ENCODE measurements around the gene OR8G1. TPM values are rescaled to one million over a fixed set of nuclear protein-coding genes. Genes with fewer than 3 reads are reported as not detected.
"Not testable (repeated sequence)": the region's sequence is repeated elsewhere in the genome, so short reads cannot be mapped to it uniquely, and the experiment has no call there.

The OR8G1 gene
- not detected in 2 replicates for total RNA-seq

- intact Hi-C loops (cut with micrococcal nuclease) = no loop called here
These were observed at the start of gene OR8G1 for GRCh38 chr11:124240621-124241397. Gene OR8G1, plus strand, starts transcription at chr11:124241095. Its CDS starts 8,581 bp downstream, at chr11:124249676.

DNA sequence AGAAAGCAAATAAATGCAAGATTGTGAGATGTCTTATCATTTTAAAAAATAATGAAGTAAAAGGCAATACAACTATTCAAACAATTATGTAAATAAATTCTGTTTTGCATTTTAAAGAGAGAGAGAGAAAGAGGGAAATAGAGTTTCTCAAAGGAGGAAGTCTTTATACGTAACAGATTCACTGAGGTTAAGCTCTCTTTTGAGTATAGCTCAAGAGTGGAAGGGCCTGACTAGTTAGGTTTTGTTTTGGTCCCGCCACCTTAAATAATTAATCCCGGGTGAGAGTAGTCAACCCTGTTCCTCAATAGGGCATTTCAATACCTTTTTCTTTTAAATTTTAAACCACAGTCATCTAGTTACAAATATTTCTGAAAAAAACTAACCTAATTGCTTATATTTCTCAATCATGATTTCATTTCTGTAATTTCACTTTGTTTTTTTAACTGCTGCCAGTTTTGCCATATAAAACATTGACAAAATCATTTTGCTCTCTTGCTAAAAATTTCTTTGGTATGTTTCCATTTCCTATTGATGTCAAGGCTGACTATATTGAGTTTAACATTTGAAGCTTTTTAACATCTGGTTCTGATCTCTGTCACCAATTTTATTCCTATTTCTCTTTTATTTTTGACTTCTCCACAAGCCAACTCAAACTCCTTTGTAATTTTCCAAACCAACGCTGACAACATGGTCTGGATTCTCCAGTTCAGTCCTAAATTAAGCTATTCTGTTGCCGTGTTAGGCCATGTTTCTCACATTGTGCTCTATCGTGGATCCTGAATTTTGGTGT is 47.5 kb upstream of the OR8G1 start:
- intact Hi-C loops (cut with micrococcal nuclease) = loop anchor here (2.0 kb wide), 1 partner anchor 79 kb away; the partner anchor contains the start of gene VWA5A

DNA sequence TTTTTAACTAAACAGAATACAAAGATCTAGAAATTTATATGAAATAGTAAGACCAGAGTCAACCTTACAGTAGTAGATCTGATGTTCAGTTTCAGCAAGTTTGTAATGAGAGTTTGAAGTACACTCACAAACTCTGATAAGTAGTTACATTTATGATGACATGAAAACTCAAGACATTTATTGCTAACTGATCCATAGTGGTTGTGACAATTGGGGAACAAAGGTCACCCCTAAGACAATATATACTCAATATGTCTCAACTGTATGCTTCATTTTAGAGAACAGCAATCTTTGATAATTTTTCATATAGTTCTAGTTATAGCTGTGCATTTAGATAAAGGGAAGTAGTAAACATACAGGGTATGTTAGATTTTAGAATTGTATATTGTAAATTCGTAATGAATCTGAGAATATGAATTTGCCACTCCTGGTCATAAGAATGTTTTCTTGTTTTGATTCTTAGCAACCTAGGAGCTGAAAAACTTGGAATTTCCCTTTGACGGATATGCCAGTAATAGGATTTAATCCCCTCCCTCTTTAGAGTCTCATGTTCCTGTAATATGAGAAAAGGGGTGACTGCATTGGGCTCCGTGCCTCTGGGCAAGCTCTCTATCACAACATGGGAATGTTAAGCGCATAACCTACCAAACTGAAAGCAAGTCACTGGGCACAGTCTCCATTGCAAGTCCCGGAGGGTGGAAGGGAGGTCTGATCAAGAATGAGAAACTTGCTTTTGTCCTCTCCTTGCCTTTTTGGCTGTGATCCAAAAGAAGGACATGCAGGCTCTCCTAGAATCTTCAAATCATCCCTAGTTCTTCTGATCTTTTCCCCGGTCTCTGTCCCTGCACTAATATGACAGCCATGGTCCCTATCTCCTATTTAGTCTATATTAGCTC is 46.4 kb upstream of the OR8G1 start:
- intact Hi-C loops (cut with micrococcal nuclease) = loop anchor here (1.0 to 5.0 kb wide), 3 partner anchors 80 to 552 kb away; partner anchors contain the start of gene VWA5A

DNA sequence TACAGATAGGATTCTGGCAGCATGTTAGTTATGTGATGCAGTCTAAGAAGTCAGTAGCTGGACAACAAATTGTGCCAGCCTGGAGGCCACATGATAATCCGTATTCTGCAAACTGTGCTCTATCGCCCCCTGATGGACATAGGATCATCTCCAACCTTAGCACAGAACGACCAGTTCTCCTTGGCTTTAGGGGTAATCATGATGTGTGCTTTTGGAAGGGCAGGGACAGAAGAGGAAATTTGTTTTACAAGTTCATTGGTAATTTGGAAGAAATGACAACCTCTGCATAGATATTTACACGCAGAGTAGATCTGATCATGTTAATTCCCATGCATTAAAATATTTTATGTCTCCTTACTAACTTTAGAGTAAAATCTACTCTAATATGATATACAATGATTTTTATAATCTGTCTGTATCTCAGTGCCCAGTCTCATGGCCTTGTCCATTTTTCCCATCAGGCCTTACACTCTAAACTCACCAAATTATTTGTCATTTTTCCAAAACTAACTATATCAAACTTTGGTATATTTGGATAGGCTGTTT is 45.6 kb upstream of the OR8G1 start:
- intact Hi-C loops (cut with micrococcal nuclease) = loop anchor here (1.0 to 5.0 kb wide), 3 partner anchors 80 to 553 kb away; partner anchors contain the start of gene VWA5A

DNA sequence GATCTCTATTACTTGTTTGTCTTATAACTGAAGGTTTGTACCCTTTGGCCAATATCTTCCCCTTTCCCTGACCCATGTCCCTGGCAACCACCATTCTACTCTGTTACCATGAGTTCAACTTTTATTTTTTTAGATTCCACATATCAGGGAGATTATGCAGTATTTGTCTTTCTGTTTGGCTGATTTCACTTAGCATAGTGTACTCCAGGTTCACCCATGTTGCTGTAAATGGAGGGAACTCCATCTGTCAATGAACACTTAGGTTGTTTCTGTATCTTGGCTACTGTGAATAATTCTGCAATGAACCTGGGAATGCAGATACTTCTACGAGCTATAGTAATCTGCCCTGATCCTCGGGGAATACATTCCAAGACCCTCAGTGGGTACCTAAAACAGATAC is 42.9 kb upstream of the OR8G1 start:
- intact Hi-C loops (cut with micrococcal nuclease) = loop anchor here (5.0 kb wide), 1 partner anchor 556 kb away; no protein-coding TSS in a partner anchor

DNA sequence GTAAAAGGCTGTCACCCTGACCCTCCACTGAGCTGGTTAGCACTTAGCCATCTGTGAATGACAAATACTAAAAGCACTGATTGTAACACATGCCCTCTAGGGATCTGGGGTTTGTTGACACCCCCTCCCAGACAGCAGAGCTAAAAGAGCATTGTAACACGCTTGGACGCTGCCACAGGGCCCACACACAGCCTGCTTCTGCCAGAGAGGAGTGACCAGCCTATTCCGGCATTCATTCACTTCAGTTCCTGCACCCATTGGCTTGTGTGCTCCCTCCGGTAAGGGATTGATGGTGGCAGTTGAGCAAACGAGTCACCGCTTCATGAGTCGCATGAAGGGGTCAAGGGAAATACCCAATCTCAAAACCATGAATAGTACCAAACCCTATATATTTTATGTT is 42.0 kb upstream of the OR8G1 start:
- intact Hi-C loops (cut with micrococcal nuclease) = loop anchor here (5.0 kb wide), 1 partner anchor 557 kb away; no protein-coding TSS in a partner anchor

- intact Hi-C loops (cut with micrococcal nuclease) = loop anchor here (5.0 kb wide), 1 partner anchor 557 kb away; no protein-coding TSS in a partner anchor
These were observed 41.2 kb upstream of the OR8G1 start for GRCh38 chr11:124199702-124200101.

DNA sequence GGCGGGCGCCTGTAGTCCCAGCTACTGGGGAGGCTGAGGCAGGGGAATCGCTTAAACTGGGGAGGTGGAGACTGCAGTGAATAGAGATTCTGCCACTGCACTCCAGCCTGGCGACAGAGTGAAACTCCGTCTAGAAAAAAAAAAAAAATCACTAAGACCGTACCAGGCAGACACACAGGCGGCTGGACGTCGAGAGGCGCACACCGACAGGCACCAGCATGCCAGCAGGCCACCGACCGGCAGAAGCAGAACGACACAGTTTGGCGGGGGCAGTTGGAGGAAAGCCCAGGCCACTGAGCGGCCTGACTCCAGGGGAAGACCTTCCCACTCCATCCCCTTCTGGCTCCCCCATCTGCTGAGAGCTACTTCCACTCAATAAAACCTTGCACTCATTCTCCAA is 40.2 kb upstream of the OR8G1 start:
- intact Hi-C loops (cut with micrococcal nuclease) = no loop called here

GRCh38 chr11:124202951-124203350 is 37.9 kb upstream of the OR8G1 start:
- intact Hi-C loops (cut with micrococcal nuclease) = no loop called here

- intact Hi-C loops (cut with micrococcal nuclease) = no loop called here
These were observed 36.9 kb upstream of the OR8G1 start for GRCh38 chr11:124204008-124204407.

GRCh38 chr11:124207102-124207792 is 33.6 kb upstream of the OR8G1 start:
- intact Hi-C loops (cut with micrococcal nuclease) = no loop called here

GRCh38 chr11:124209824-124210357 is 31.0 kb upstream of the OR8G1 start:
- intact Hi-C loops (cut with micrococcal nuclease) = no loop called here

DNA sequence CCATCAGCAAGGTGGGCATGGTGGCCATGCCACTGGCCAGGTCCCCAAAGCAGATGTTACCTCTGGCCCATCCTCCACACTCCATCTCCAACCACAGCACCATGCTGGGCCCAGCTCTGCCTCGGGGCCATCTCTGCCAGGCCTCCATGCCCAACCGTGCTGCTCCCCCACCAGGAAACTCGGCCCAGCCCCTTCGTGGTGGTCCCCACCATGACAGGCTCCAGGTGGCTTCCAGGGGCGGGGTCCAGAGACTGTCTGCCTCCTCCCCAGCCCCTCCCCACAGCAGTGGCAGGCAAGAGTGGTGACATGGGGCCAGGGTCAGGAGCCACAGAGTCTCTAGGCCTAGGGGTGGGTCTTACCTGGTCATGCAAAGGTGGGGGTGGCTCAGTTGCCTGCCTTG is 30.5 kb upstream of the OR8G1 start:
- intact Hi-C loops (cut with micrococcal nuclease) = no loop called here

- intact Hi-C loops (cut with micrococcal nuclease) = no loop called here
These were observed 29.6 kb upstream of the OR8G1 start for GRCh38 chr11:124211321-124211720.

GRCh38 chr11:124214027-124214426 is 26.9 kb upstream of the OR8G1 start:
- intact Hi-C loops (cut with micrococcal nuclease) = no loop called here

- intact Hi-C loops (cut with micrococcal nuclease) = no loop called here
These were observed 21.8 kb upstream of the OR8G1 start for GRCh38 chr11:124219126-124219525.

- intact Hi-C loops (cut with micrococcal nuclease) = no loop called here
These were observed 18.5 kb upstream of the OR8G1 start for GRCh38 chr11:124222407-124222806.

DNA sequence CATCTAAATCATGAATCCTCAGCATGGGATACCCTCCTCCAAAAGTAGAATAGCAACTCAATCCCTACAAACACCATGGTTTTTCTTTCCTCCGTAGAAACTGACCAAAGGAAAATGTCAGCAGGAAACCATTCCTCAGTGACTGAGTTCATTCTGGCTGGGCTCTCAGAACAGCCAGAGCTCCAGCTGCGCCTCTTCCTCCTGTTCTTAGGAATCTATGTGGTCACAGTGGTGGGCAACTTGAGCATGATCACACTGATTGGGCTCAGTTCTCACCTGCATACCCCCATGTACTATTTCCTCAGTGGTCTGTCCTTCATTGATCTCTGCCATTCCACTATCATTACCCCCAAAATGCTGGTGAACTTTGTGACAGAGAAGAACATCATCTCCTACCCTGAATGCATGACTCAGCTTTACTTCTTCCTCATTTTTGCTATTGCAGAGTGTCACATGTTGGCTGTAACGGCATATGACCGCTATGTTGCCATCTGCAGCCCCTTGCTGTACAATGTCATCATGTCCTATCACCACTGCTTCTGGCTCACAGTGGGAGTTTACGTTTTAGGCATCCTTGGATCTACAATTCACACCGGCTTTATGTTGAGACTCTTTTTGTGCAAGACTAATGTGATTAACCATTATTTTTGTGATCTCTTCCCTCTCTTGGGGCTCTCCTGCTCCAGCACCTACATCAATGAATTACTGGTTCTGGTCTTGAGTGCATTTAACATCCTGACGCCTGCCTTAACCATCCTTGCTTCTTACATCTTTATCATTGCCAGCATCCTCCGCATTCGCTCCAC is 16.1 kb upstream of the OR8G1 start:
- intact Hi-C loops (cut with micrococcal nuclease) = not testable (repeated sequence)

- intact Hi-C loops (cut with micrococcal nuclease) = no loop called here
These were observed 15.4 kb upstream of the OR8G1 start for GRCh38 chr11:124225471-124225870.

Data from T-helper 2 cell treated with Interferon-gamma antibody and Interleukin-4, amounts not matched to agents 100 ng/mL and 5 ng/mL, for 36 hours (primary cell).